H9 (cell line): ENCODE data around the gene HPS4. TPM values are rescaled to one million over a fixed set of nuclear protein-coding genes. Genes with fewer than 3 reads are reported as not detected.

ENCODE experiments used
- DNase-seq: peaks from one replicate; pipeline ENCODE4 v3.0.0-alpha.2; 2017
- H2AFZ ChIP-seq: one replicate; pipeline ENCODE4 v1.6.1; 2013; ENCODE audit warnings: mild to moderate bottlenecking, low read length, control low read depth, moderate library complexity
- H2AK5ac ChIP-seq: 2 replicates; pipeline ENCODE4 v1.6.1; 2013; ENCODE audit warnings: low read length, control low read depth, mixed read lengths; ENCODE audit not compliant: insufficient read length
- H2BK120ac ChIP-seq: one replicate; pipeline ENCODE4 v1.6.1; 2013; ENCODE audit warnings: low read depth, mild to moderate bottlenecking, low read length, control low read depth, inconsistent platforms; ENCODE audit not compliant: poor library complexity, severe bottlenecking
- H2BK12ac ChIP-seq: 2 replicates; pipeline ENCODE4 v1.6.1; 2013; ENCODE audit warnings: low read length, control low read depth, mixed read lengths, low read depth; ENCODE audit not compliant: insufficient read length
- H2BK15ac ChIP-seq: 2 replicates; pipeline ENCODE4 v1.6.1; 2013; ENCODE audit warnings: low read depth, low read length, control low read depth
- H2BK20ac ChIP-seq: one replicate; pipeline ENCODE4 v1.6.1; 2013; ENCODE audit warnings: low read depth, mild to moderate bottlenecking, low read length, control low read depth, inconsistent platforms; ENCODE audit not compliant: poor library complexity, severe bottlenecking
- H2BK5ac ChIP-seq: 2 replicates; pipeline ENCODE4 v1.6.1; 2013; ENCODE audit warnings: low read length, control low read depth, mixed read lengths; ENCODE audit not compliant: insufficient read length
- H3K14ac ChIP-seq: 2 replicates; pipeline ENCODE4 v1.6.1; 2013; ENCODE audit warnings: low read length, control low read depth; ENCODE audit not compliant: insufficient read depth
- H3K18ac ChIP-seq: 2 replicates; pipeline ENCODE4 v1.6.1; 2013; ENCODE audit warnings: low read depth, mild to moderate bottlenecking, mixed read lengths, low read length, control low read depth; ENCODE audit not compliant: insufficient read length
- H3K23ac ChIP-seq: 2 replicates; pipeline ENCODE4 v1.6.1; 2013; ENCODE audit warnings: low read length, control low read depth, mixed read lengths, low read depth; ENCODE audit not compliant: insufficient read length
- H3K23me2 ChIP-seq: 2 replicates; pipeline ENCODE4 v1.6.1; 2013; ENCODE audit warnings: low read depth, mild to moderate bottlenecking, mixed read lengths, low read length, control low read depth; ENCODE audit not compliant: insufficient read length, poor library complexity, severe bottlenecking
- H3K27ac ChIP-seq: 2 replicates; pipeline ENCODE4 v1.5.1; 2013; ENCODE audit warnings: low read length, control low read depth, mixed read lengths, low read depth; ENCODE audit not compliant: insufficient read length
- H3K27me3 ChIP-seq: 2 replicates; pipeline ENCODE4 v1.6.1; 2013; ENCODE audit warnings: low read length, control low read depth, inconsistent platforms; ENCODE audit not compliant: insufficient read depth
- H3K4ac ChIP-seq: 2 replicates; pipeline ENCODE4 v1.6.1; 2013; ENCODE audit warnings: low read depth, mild to moderate bottlenecking, control low read depth, inconsistent platforms, low read length, moderate library complexity
- H3K4me1 ChIP-seq: 2 replicates; pipeline ENCODE4 v1.6.1; 2013; ENCODE audit warnings: low read length, control low read depth, inconsistent platforms; ENCODE audit not compliant: insufficient read depth
- H3K4me2 ChIP-seq: 2 replicates; pipeline ENCODE4 v1.6.1; 2013; ENCODE audit warnings: low read length, control low read depth, mixed read lengths; ENCODE audit not compliant: insufficient read length, insufficient read depth
- H3K56ac ChIP-seq: 2 replicates; pipeline ENCODE4 v1.6.1; 2013; ENCODE audit warnings: low read depth, mild to moderate bottlenecking, mixed read lengths, low read length, control low read depth; ENCODE audit not compliant: insufficient read length
- H3K79me1 ChIP-seq: 2 replicates; pipeline ENCODE4 v1.6.1; 2013; ENCODE audit warnings: low read depth, mild to moderate bottlenecking, moderate library complexity, low read length, control low read depth, inconsistent platforms; ENCODE audit not compliant: insufficient read depth, poor library complexity, severe bottlenecking
- H3K79me2 ChIP-seq: 2 replicates; pipeline ENCODE4 v1.6.1; 2013; ENCODE audit warnings: low read length, control low read depth, inconsistent platforms; ENCODE audit not compliant: insufficient read depth
- H3K9ac ChIP-seq: 2 replicates; pipeline ENCODE4 v1.6.1; 2013; ENCODE audit warnings: low read length, control low read depth, mixed read lengths; ENCODE audit not compliant: insufficient read length; ENCODE audit errors: extremely low read depth
- H3K9me3 ChIP-seq: one replicate; pipeline ENCODE4 v1.6.1; 2013; ENCODE audit warnings: low read depth, low read length, inconsistent platforms; ENCODE audit not compliant: control insufficient read depth
- H3T11ph ChIP-seq: one replicate; pipeline ENCODE4 v1.6.1; 2013; ENCODE audit warnings: mild to moderate bottlenecking, low read length, control low read depth, inconsistent platforms
- H4K20me1 ChIP-seq: one replicate; pipeline ENCODE4 v1.6.1; 2013; ENCODE audit not compliant: control insufficient read depth, insufficient read length, insufficient read depth
- H4K5ac ChIP-seq: 2 replicates; pipeline ENCODE4 v1.6.1; 2013; ENCODE audit warnings: low read depth, mild to moderate bottlenecking, mixed read lengths, low read length, control low read depth; ENCODE audit not compliant: insufficient read length
- H4K8ac ChIP-seq: replicated peaks from 2 replicates; pipeline ENCODE4 v1.6.1; 2013; ENCODE audit warnings: low read length, control low read depth, mixed read lengths, low read depth; ENCODE audit not compliant: insufficient read length
- H4K91ac ChIP-seq: 2 replicates; pipeline ENCODE4 v1.6.1; 2013; ENCODE audit warnings: low read depth, mild to moderate bottlenecking, moderate library complexity, mixed read lengths, low read length, control low read depth; ENCODE audit not compliant: insufficient read length
- H3K27ac Mint-ChIP-seq, 3 experiments: 2 replicates in 2 of 3; 3 replicates in 1 of 3; pipeline ENCODE4 v1.8.0; 2020 to 2021; ENCODE audit warnings: mixed read lengths in 3 of 3, mild to moderate bottlenecking in 1 of 3, moderate library complexity in 1 of 3
- H3K27me3 Mint-ChIP-seq: 2 replicates; pipeline ENCODE4 v1.8.0; 2021; ENCODE audit warnings: low read depth, mild to moderate bottlenecking, moderate library complexity, mixed read lengths
- H3K36me3 Mint-ChIP-seq, 3 experiments: 2 replicates in 2 of 3; 3 replicates in 1 of 3; pipeline ENCODE4 v1.8.0; 2020 to 2021; ENCODE audit warnings: low read depth in 3 of 3, mixed read lengths in 3 of 3; ENCODE audit not compliant: insufficient read depth in 1 of 3
- H3K4me1 Mint-ChIP-seq, 2 experiments: 2 replicates each; pipeline ENCODE4 v1.8.0; 2020; ENCODE audit warnings: mixed read lengths in 2 of 2
- H3K4me3 Mint-ChIP-seq, 2 experiments: 2 replicates in 1 of 2; 3 replicates in 1 of 2; pipeline ENCODE4 v1.8.0; 2020 to 2021; ENCODE audit warnings: mild to moderate bottlenecking in 2 of 2, mixed read lengths in 2 of 2, moderate library complexity in 1 of 2
- H3K9me3 Mint-ChIP-seq, 2 experiments: 2 replicates in 1 of 2; 3 replicates in 1 of 2; pipeline ENCODE4 v1.8.0; 2020; ENCODE audit warnings: mild to moderate bottlenecking in 2 of 2, mixed read lengths in 2 of 2, moderate library complexity in 1 of 2
- WGBS: extraction: QIAGEN DNeasy Blood & Tissue Kit; methylation state at CpG from one replicate; pipeline ENCODE4 v1.1.7; 2013; ENCODE audit warnings: missing lambda C conversion rate, low lambda C conversion rate, mixed read lengths; ENCODE audit not compliant: insufficient read length; ENCODE audit errors: extremely low coverage; 5-methylcytosine and 5-hydroxymethylcytosine counted together
- total RNA-seq: library from RNA; stranded (reverse); gene quantifications from 2 replicates; pipeline ENCODE4 v1.2.1, GENCODE V29; 2021
- TF ChIP-seq, protein P1 (sequence below): fragments of 200-600 bp; sonication (generic); conservative IDR thresholded peaks from 3 replicates; pipeline ENCODE4 v1.8.0; 2021; ENCODE audit warnings: antibody characterized with exemption, mild to moderate bottlenecking

Gene HPS4
- total RNA-seq, 1 experiment from 2014 or later = 26.2 TPM

DNA sequence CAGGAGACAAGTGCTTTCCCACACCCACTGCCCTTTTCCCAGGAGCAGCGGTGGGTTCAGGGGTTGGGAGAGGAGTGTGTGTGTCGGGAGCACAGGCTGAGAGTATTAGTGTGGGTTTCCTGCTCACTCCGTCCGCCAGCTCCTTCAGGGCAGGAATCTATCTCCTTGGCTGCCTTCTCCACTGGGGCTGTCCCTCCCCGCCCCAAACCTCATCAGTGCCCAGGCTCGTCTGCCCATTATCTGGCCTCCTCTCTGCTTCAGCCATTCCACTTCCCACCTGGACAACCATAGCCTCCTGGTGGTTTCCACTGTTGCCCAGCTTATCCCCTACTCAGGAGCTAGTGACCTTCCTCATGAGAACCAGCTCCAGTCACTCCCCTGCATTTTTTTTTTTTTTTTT is 34.6 kb downstream of the HPS4 start:
- Histone ChIP-seq H4K8ac (no peak overlapping the region), H3K4me2 (no peak overlapping the region), H3K23ac (no peak overlapping the region), H3K18ac (no peak overlapping the region), H3K79me2 (no peaks in the 10 kb centered on the region), H4K91ac (no peak overlapping the region), H3K27ac (no peak overlapping the region), H2AFZ (no peak overlapping the region), H3K79me1 (no peaks in the 10 kb centered on the region), H2AK5ac (no peak overlapping the region), H3K23me2 (no peaks in the 10 kb centered on the region), H3K27me3 (no peaks in the 10 kb centered on the region), H3K4me1 (no peaks in the 10 kb centered on the region), H3K9me3 (no peaks in the 10 kb centered on the region), H2BK120ac (no peak overlapping the region), H2BK12ac (no peak overlapping the region), H3K4ac (no peak overlapping the region), H3T11ph (no peak overlapping the region), H4K20me1 (no peaks in the 10 kb centered on the region), H3K14ac (no peak overlapping the region), H2BK20ac (no peak overlapping the region), H4K5ac (no peak overlapping the region), H2BK5ac (no peak overlapping the region), H3K9ac (no peak overlapping the region), H3K56ac (no peak overlapping the region), H2BK15ac (no peak overlapping the region)
- H3K4me1 Mint-ChIP-seq = peaks cover 2 to 5% of the 10 kb centered on the region in 2 experiments; a peak in 3 of 4 replicates
- H3K27ac Mint-ChIP-seq = peak overlapping the region in 1 of 3 experiments; percentile 77; a peak in 2 of 7 replicates
- TF ChIP-seq, protein P1, sequence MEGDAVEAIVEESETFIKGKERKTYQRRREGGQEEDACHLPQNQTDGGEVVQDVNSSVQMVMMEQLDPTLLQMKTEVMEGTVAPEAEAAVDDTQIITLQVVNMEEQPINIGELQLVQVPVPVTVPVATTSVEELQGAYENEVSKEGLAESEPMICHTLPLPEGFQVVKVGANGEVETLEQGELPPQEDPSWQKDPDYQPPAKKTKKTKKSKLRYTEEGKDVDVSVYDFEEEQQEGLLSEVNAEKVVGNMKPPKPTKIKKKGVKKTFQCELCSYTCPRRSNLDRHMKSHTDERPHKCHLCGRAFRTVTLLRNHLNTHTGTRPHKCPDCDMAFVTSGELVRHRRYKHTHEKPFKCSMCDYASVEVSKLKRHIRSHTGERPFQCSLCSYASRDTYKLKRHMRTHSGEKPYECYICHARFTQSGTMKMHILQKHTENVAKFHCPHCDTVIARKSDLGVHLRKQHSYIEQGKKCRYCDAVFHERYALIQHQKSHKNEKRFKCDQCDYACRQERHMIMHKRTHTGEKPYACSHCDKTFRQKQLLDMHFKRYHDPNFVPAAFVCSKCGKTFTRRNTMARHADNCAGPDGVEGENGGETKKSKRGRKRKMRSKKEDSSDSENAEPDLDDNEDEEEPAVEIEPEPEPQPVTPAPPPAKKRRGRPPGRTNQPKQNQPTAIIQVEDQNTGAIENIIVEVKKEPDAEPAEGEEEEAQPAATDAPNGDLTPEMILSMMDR = no peak
- WGBS = no CpG with 5 or more reads among the region's 6 CpGs
- H3K36me3 Mint-ChIP-seq = peaks cover 10 to 37% (median 36%) of the 10 kb centered on the region in 3 experiments; a peak in 6 of 7 replicates
- H3K4me3 Mint-ChIP-seq = no peak overlapping the region
- H3K9me3 Mint-ChIP-seq = no peaks in the 10 kb centered on the region
- no peak for DNase-seq
- no peaks in the 10 kb centered on the region for H3K27me3 Mint-ChIP-seq
